B cell (primary cell): Measurements from ENCODE around the gene GNAL. TPM values are rescaled to one million over a fixed set of nuclear protein-coding genes. Genes with fewer than 3 reads are reported as not detected.
A peak's percentile ranks its signal among the peaks of the same experiment; 100 is the strongest.

Source experiments
- ATAC-seq: fragments of 200-7000 bp; cut with Tn5 transposase; one replicate; pipeline ENCODE4 v1.10.0; 2021; ENCODE audit warnings: low read depth, mild to moderate bottlenecking, moderate number of reproducible peaks, moderate library complexity
- CTCF ChIA-PET: fragments of 350-600 bp; sonication (Branson Sonifier 250); formaldehyde crosslinking; loops from one replicate; lab custom pipeline; 2021; ENCODE audit warnings: antibody characterized with exemption, inconsistent platforms; lab: Charles Lee
- POLR2A ChIA-PET: fragments of 350-600 bp; sonication (Branson Sonifier 250); formaldehyde crosslinking; loops from one replicate; lab custom pipeline; 2021; ENCODE audit warnings: antibody characterized with exemption; lab: Charles Lee
- DNase-seq: peaks from one replicate; pipeline ENCODE4 v3.0.0; 2013
- H2AFZ ChIP-seq: 2 replicates; pipeline ENCODE4 v1.6.1; 2012; ENCODE audit warnings: mild to moderate bottlenecking, low read depth, low read length; ENCODE audit not compliant: insufficient read depth, poor library complexity, severe bottlenecking
- H3K27ac ChIP-seq, 2 donors: 1 replicate in 1 of 2; 2 replicates in 1 of 2; pipeline ENCODE4 v1.5.1; 2012 to 2013; ENCODE audit warnings: low read length in 2 of 2, mild to moderate bottlenecking in 2 of 2, moderate library complexity in 1 of 2
- H3K27me3 ChIP-seq, 4 experiments: fragments of 200-600 bp in 1 of 4; sonication (generic) in 1 of 4; replicated peaks in 1 of 4; 1 replicate in 2 of 4; 2 replicates in 2 of 4; pipeline versions ENCODE4 v1.6.1 to v1.7.0; 2013 to 2016; ENCODE audit warnings: low read length in 3 of 4, mild to moderate bottlenecking in 2 of 4, mixed read lengths in 1 of 4, moderate library complexity in 1 of 4; ENCODE audit not compliant: insufficient read depth in 4 of 4, control insufficient read depth in 3 of 4; ENCODE audit errors: control extremely low read depth in 1 of 4
- H3K36me3 ChIP-seq, 2 experiments: replicated peaks in 1 of 2; 1 replicate in 1 of 2; 2 replicates in 1 of 2; pipeline versions ENCODE4 v1.6.1 to v1.7.1; 2013; ENCODE audit warnings: low read length in 1 of 2; ENCODE audit not compliant: insufficient read depth in 2 of 2, control insufficient read depth in 1 of 2; ENCODE audit errors: control extremely low read depth in 1 of 2, extremely low read depth in 1 of 2
- H3K4me1 ChIP-seq, 2 donors: fragments of 200-600 bp in 1 of 2; sonication (generic) in 1 of 2; 1 replicate in 1 of 2; 2 replicates in 1 of 2; pipeline versions ENCODE4 v1.5.1 to v1.6.1; 2013 to 2017; ENCODE audit warnings: low read length in 2 of 2; ENCODE audit not compliant: control insufficient read depth in 2 of 2, insufficient read depth in 2 of 2
- H3K4me2 ChIP-seq: replicated peaks from 2 replicates; pipeline ENCODE3; 2012; ENCODE audit warnings: mild to moderate bottlenecking, low read depth, low read length; ENCODE audit not compliant: poor library complexity, severe bottlenecking
- H3K4me3 ChIP-seq, 5 experiments: fragments of 200-600 bp in 1 of 5; sonication (generic) in 1 of 5; 1 replicate in 3 of 5; 2 replicates in 2 of 5; pipeline versions ENCODE4 v1.5.1 to v1.7.0; 2011 to 2016; ENCODE audit warnings: low read length in 4 of 5, mild to moderate bottlenecking in 4 of 5, low read depth in 2 of 5, control low read depth in 1 of 5, moderate library complexity in 1 of 5; ENCODE audit not compliant: insufficient read depth in 1 of 5; ENCODE audit errors: control extremely low read depth in 1 of 5, extremely low read depth in 1 of 5
- H3K79me2 ChIP-seq: fragments of 200-600 bp; sonication (generic); one replicate; pipeline ENCODE4 v1.6.0; 2016; ENCODE audit warnings: low read length; ENCODE audit not compliant: control insufficient read depth, insufficient read depth
- H3K9ac ChIP-seq: fragments of 200-600 bp; sonication (generic); 2 replicates; pipeline ENCODE4 v1.6.1; 2017; ENCODE audit warnings: mild to moderate bottlenecking, low read length, moderate library complexity
- H3K9me3 ChIP-seq, 3 donors: one replicate each; pipeline versions ENCODE4 v1.6.1 to v1.7.1; 2013; ENCODE audit warnings: low read length in 2 of 3; ENCODE audit not compliant: control insufficient read depth in 2 of 3, insufficient read depth in 1 of 3; ENCODE audit errors: control extremely low read depth in 1 of 3
- H4K20me1 ChIP-seq: 2 replicates; pipeline ENCODE4 v1.6.0; 2012; ENCODE audit warnings: mild to moderate bottlenecking, low read length; ENCODE audit not compliant: insufficient read depth, control insufficient read depth, poor library complexity, severe bottlenecking
- H3K27ac Mint-ChIP-seq: one replicate; pipeline ENCODE4 v1.8.0; 2021; ENCODE audit warnings: mixed read lengths
- H3K27me3 Mint-ChIP-seq: one replicate; pipeline ENCODE4 v1.8.0; 2021; ENCODE audit warnings: mixed read lengths
- H3K4me1 Mint-ChIP-seq: one replicate; pipeline ENCODE4 v1.8.0; 2021; ENCODE audit warnings: mixed read lengths
- H3K4me3 Mint-ChIP-seq: one replicate; pipeline ENCODE4 v1.8.0; 2021; ENCODE audit warnings: mixed read lengths
- H3K9me3 Mint-ChIP-seq: one replicate; pipeline ENCODE4 v1.8.0; 2022; ENCODE audit warnings: mixed read lengths; ENCODE audit not compliant: insufficient read depth
- EZH2 ChIP-seq: IDR thresholded peaks from 2 replicates; pipeline ENCODE4 v1.6.1; 2012; ENCODE audit warnings: borderline replicate concordance, low read depth, mild to moderate bottlenecking, moderate library complexity, low read length; ENCODE audit not compliant: insufficient read depth, poor library complexity, severe bottlenecking
- WGBS: methylation state at CpG from one replicate; pipeline ENCODE4 v1.1.5; 2013; ENCODE audit warnings: missing lambda C conversion rate; ENCODE audit not compliant: insufficient coverage; 5-methylcytosine and 5-hydroxymethylcytosine counted together
- intact Hi-C: fragments of 100-400 bp; cut with micrococcal nuclease; formaldehyde crosslinking; loops from one replicate; pipeline ENCODE4 v1.10.0; 2022
- polyA plus RNA-seq: library from polyadenylated mRNA; depleted of rRNA; stranded (reverse); fragments of >200 nt; gene quantifications from 2 replicates; pipeline ENCODE4 v1.2.3, GENCODE V29; 2012
- total RNA-seq, 2 donors: library from RNA; stranded (reverse); fragments of 120-200 nt in 1 of 2; gene quantifications; 1 replicate in 1 of 2; 2 replicates in 1 of 2; pipeline versions ENCODE4 v1.2.3 to v1.2.4, GENCODE V29; 2013 to 2022
- TF ChIP-seq, protein P1 (sequence below): fragments of 200-600 bp; IDR thresholded peaks from one replicate; pipeline ENCODE4 v1.8.0; 2022; ENCODE audit warnings: antibody characterized with exemption, mild to moderate bottlenecking

The GNAL gene
- total and polyA plus RNA-seq, 2 donors (not counting 1 experiment from before 2014, with no cell fraction given) = 0.01 to 0.12 TPM

DNA sequence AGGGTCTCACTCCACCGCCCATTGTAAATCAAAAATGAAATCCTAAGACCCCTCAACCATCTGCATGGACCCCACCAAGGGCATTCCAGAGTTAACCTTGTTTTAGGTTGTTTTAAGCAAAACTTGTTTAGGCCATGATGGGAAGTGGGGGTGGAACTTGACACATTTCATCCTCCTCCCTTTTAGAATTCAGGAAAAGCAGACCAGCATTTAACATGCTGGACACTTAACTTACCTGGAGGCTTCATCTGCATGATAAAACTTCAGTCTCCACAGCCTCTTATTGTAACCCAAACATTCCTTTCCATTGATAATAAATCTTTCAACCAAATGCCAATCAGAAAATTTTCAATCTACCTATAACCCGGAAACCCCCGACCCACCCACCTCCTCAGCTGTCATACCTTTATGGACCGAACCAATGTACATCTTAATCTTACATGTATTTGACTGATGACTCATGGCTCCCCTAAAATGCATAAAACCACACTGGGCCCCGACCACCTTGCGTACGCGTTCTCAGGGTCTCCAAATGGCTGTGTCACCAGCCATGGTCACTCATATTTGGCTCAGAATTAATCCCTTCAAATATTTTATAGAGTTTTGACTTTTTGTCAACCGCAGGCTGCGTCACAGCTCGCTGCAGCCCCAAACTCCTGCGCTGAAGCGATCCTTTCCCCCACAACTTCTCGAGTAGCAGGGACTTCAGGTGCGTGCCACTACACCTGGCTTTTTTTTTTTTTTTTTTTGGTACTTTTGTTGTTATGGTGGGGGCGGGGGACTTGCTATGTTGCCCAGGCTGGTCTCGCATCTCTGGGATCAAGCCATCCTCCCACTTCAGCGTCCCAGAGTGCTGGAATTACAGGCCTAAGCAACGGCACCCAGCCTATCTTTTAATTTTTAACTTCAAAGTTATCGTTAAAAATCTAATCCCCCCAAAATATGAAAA, 218.1 kb downstream of the GNAL start:
- Histone ChIP-seq H3K36me3 (peaks cover 0 to 23% of the 10 kb centered on the region in 2 experiments), H3K9ac (peak overlapping the region; percentile 75), H3K4me3 (peak overlapping the region; percentile 75 to 96 (median 84)), H3K79me2 (peaks cover 25% of the 10 kb centered on the region), H2AFZ (peak overlapping the region; percentile 86), H4K20me1 (no peaks in the 10 kb centered on the region), H3K27me3 (no peaks in the 10 kb centered on the region), H3K27ac (peak overlapping the region in 1 of 2 donors; percentile 97), H3K4me2 (peak overlapping the region; percentile 96), H3K9me3 (no peaks in the 10 kb centered on the region), H3K4me1 (peaks cover 13 to 18% of the 10 kb centered on the region in 2 donors)
- CTCF ChIA-PET = interaction anchor here (0.7 kb wide), 1 partner anchor 95 kb away, joined by 4 read pairs; no protein-coding TSS in a partner anchor
- peaks cover 21% of the 10 kb centered on the region for H3K4me1 Mint-ChIP-seq
- H3K27me3 Mint-ChIP-seq = no peaks in the 10 kb centered on the region
- ATAC-seq = no peak
- peak overlapping the region; percentile 94 for H3K27ac Mint-ChIP-seq
- TF ChIP-seq, protein P1, sequence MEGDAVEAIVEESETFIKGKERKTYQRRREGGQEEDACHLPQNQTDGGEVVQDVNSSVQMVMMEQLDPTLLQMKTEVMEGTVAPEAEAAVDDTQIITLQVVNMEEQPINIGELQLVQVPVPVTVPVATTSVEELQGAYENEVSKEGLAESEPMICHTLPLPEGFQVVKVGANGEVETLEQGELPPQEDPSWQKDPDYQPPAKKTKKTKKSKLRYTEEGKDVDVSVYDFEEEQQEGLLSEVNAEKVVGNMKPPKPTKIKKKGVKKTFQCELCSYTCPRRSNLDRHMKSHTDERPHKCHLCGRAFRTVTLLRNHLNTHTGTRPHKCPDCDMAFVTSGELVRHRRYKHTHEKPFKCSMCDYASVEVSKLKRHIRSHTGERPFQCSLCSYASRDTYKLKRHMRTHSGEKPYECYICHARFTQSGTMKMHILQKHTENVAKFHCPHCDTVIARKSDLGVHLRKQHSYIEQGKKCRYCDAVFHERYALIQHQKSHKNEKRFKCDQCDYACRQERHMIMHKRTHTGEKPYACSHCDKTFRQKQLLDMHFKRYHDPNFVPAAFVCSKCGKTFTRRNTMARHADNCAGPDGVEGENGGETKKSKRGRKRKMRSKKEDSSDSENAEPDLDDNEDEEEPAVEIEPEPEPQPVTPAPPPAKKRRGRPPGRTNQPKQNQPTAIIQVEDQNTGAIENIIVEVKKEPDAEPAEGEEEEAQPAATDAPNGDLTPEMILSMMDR = no peak
- TF ChIP-seq EZH2 = no peak
- intact Hi-C loops = no loop called here
- WGBS = 96% methylated on average over 8 of the region's 20 CpGs
- POLR2A ChIA-PET = interaction anchor here (0.6 to 0.7 kb wide), 2 partner anchors 42 to 551 kb away, joined by 3 to 4 read pairs; no protein-coding TSS in a partner anchor
- no peak for DNase-seq
- H3K9me3 Mint-ChIP-seq = no peaks in the 10 kb centered on the region
- H3K4me3 Mint-ChIP-seq = peak overlapping the region; percentile 93
